AG10803 (cell line): ENCODE results near the gene MCM10.
"Not testable (repeated sequence)": the region's sequence is repeated elsewhere in the genome, so short reads cannot be mapped to it uniquely, and the experiment has no call there.

ENCODE experiments used
- DNase-seq: peaks from one replicate; pipeline ENCODE4 v3.0.0; 2010; ENCODE audit warnings: low read depth
- H3K4me3 ChIP-seq: 2 replicates; pipeline ENCODE4 v1.5.1; 2011; ENCODE audit warnings: mild to moderate bottlenecking, low read length, control low read depth
- CTCF ChIP-seq: conservative IDR thresholded peaks from 2 replicates; pipeline ENCODE4 v1.5.1; 2011; ENCODE audit warnings: mild to moderate bottlenecking, low read length, control low read depth, inconsistent platforms

The MCM10 gene

GRCh38 chr10:13146379-13146778, 15.0 kb upstream of the MCM10 start:
- peak; percentile 21 for DNase-seq
- TF ChIP-seq CTCF = no peak
- H3K4me3 ChIP-seq = no peak overlapping the region

GRCh38 chr10:13147161-13147560, 14.2 kb upstream of the MCM10 start:
- TF ChIP-seq CTCF = no peak
- DNase-seq = no peak
- no peak overlapping the region for H3K4me3 ChIP-seq

GRCh38 chr10:13152296-13152695, 9.1 kb upstream of the MCM10 start:
- H3K4me3 ChIP-seq = no peak overlapping the region
- no peak for TF ChIP-seq CTCF

GRCh38 chr10:13155860-13156259, 5.5 kb upstream of the MCM10 start:
- not testable (repeated sequence) for H3K4me3 ChIP-seq, DNase-seq

More at GRCh38 chr10:13152296-13152695, 9.1 kb upstream of the MCM10 start:
- no peak for DNase-seq

GRCh38 chr10:13158401-13158800, 3.0 kb upstream of the MCM10 start:
- no peak for TF ChIP-seq CTCF
- no peak for DNase-seq
- peak overlapping the region; percentile 17; the same call in 1 of the 2 replicates for H3K4me3 ChIP-seq

GRCh38 chr10:13161857-13162271, 506 bp downstream of the MCM10 start:
- peak overlapping the region; percentile 62 for H3K4me3 ChIP-seq
- no peak for TF ChIP-seq CTCF
- DNase-seq = no peak

GRCh38 chr10:13163859-13164258, 2.5 kb downstream of the MCM10 start:
- TF ChIP-seq CTCF = no peak
- no peak for DNase-seq
- no peak overlapping the region for H3K4me3 ChIP-seq

GRCh38 chr10:13165177-13165576, 3.8 kb downstream of the MCM10 start:
- no peak for DNase-seq
- H3K4me3 ChIP-seq = no peak overlapping the region
- no peak for TF ChIP-seq CTCF
